Fibroblast of the aortic adventitia (primary cell): ENCODE data around the gene CORIN. TPM values are rescaled to one million over a fixed set of nuclear protein-coding genes. Genes with fewer than 3 reads are reported as not detected.
"Not testable (repeated sequence)": the region's sequence is repeated elsewhere in the genome, so short reads cannot be mapped to it uniquely, and the experiment has no call there.

ENCODE experiments used
- DNase-seq: peaks from one replicate; pipeline ENCODE4 v3.0.0-alpha.2; 2010; ENCODE audit warnings: low read depth
- H3K4me3 ChIP-seq: 2 replicates; pipeline ENCODE4 v1.5.1; 2011; ENCODE audit warnings: low read depth, mild to moderate bottlenecking, control low read depth, low read length, moderate library complexity
- total RNA-seq: library from RNA; depleted of rRNA; stranded (reverse); fragments of >200 nt; gene quantifications from 2 replicates; pipeline ENCODE4 v1.2.3, GENCODE V29; 2012; ENCODE audit warnings: low replicate concordance
- TF ChIP-seq, protein P1 (sequence below): IDR thresholded peaks from 2 replicates; pipeline ENCODE4 v1.5.1; 2011; ENCODE audit warnings: mild to moderate bottlenecking, low read length, control low read depth, inconsistent platforms; ENCODE audit not compliant: insufficient read depth

CORIN gene
- total RNA-seq, 1 donor = under 0.01 TPM

DNA sequence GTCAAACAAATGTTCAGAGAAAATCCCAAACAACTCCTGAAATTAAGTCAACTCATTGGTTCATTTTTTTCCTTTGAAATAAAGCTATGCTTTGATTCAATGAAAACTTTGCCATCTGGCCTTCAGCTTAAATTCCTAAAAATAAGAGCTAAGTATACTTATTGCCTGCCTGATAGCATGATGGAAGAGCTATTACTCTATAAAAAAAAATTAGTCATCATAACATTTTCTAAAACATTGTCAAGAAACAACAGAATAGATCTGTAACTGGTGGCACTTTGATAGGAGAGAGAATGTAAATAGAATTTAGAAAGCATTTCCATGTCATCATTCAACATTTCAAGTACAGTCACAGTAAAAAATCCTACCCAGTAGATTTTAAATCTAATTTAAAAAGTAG, 136.6 kb downstream of the CORIN start:
- DNase-seq = no peak
- no peak overlapping the region for H3K4me3 ChIP-seq
- TF ChIP-seq, protein P1, sequence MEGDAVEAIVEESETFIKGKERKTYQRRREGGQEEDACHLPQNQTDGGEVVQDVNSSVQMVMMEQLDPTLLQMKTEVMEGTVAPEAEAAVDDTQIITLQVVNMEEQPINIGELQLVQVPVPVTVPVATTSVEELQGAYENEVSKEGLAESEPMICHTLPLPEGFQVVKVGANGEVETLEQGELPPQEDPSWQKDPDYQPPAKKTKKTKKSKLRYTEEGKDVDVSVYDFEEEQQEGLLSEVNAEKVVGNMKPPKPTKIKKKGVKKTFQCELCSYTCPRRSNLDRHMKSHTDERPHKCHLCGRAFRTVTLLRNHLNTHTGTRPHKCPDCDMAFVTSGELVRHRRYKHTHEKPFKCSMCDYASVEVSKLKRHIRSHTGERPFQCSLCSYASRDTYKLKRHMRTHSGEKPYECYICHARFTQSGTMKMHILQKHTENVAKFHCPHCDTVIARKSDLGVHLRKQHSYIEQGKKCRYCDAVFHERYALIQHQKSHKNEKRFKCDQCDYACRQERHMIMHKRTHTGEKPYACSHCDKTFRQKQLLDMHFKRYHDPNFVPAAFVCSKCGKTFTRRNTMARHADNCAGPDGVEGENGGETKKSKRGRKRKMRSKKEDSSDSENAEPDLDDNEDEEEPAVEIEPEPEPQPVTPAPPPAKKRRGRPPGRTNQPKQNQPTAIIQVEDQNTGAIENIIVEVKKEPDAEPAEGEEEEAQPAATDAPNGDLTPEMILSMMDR = no peak

DNA sequence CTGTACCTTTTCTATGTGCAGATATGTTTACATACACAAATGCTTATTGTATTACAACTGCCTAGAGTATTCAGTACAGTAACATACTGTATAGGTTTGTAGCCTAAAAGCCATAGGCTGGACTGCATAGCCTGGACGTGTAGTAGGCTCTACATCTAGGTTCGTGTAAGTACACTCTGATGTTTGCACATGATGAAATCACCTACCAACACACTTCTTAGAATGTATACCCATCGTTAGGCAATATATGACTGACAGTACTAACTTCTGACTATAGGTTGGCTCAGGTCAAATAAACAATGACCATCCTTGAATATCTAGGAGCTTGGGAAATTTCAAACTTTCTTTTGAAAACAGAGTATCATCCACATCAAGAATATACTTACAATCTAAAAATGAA, 139.0 kb downstream of the CORIN start:
- TF ChIP-seq, protein P1 = no peak
- DNase-seq = no peak
- H3K4me3 ChIP-seq = no peak overlapping the region

DNA sequence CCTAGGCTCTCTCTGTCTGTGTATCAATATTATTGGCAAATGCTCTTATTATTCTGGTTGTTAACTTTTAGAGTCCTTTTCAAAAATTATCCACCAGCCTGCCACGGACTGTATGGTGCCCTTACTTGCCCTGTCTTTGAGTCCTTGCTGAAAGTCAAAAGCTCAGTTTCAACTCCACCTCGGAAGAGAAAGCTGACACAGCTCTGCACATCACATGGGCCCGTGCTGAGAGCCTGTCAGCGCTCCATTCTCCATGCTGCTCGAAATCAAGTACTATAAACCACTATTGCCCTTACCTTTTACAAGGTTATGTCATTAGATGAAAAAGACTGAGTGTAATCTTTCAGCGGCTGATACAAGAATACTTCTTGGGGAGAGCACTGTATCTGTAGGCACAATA, 141.0 kb downstream of the CORIN start:
- DNase-seq = no peak
- H3K4me3 ChIP-seq = no peak overlapping the region
- TF ChIP-seq, protein P1 = no peak

DNA sequence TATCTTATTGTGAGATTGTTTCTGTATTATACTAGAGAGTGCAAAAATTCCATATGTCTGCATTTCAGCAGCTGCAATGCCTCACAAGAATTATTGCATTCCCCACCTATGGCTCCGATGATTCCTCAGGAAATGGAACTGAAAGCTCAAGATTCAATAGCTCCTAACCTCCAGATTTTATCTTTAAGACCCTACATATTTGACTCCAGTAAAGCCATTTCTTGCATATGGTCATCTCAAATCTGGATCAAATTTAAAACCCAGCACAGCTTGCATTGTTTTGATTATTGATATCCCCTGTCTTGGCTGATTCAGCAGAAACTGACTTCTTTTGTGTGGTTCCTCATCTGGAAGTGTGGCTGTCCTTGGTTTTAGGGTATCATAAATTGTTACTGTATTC, 142.6 kb downstream of the CORIN start:
- DNase-seq = no peak
- TF ChIP-seq, protein P1 = no peak
- H3K4me3 ChIP-seq = no peak overlapping the region

DNA sequence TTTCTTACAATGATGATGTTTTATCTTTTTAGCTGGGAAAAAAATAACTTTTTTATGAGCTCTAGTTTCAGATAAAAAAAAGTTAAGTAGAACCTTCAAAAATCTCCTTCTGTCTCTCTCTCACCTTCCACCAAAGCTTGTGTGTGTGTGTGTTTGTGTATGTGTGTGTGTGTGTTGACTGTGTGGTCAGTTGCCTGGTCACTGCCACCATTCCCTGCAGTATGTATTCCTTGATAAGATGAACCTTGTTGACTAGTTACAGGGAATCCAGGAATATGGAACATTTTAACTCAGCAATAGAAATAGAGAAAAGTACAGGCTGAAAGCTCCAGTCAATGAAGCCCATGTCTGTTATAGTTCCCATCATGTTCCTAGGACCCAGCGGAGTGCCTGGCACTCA, 143.5 kb downstream of the CORIN start:
- no peak for DNase-seq
- TF ChIP-seq, protein P1 = no peak
- no peak overlapping the region for H3K4me3 ChIP-seq

DNA sequence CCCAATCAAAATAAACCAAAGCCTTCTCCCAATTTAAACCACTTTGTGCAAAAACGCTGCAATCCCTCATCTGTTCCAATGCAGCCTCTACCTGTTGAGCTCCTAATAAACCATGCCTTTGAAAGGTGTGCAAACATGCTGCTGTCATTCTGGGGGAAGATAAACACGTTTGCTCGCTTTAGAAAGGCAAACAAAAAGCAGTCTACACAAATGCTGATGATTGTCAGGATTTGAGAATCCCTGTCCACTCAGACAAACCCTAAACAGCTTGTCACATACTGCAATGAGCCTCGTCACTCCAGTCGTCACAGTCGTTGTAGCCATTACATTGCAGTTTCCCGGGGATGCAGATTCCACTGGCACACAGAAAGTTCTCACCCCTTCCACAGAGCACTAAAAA, 145.2 kb downstream of the CORIN start:
- TF ChIP-seq, protein P1 = no peak
- no peak for DNase-seq
- no peak overlapping the region for H3K4me3 ChIP-seq

DNA sequence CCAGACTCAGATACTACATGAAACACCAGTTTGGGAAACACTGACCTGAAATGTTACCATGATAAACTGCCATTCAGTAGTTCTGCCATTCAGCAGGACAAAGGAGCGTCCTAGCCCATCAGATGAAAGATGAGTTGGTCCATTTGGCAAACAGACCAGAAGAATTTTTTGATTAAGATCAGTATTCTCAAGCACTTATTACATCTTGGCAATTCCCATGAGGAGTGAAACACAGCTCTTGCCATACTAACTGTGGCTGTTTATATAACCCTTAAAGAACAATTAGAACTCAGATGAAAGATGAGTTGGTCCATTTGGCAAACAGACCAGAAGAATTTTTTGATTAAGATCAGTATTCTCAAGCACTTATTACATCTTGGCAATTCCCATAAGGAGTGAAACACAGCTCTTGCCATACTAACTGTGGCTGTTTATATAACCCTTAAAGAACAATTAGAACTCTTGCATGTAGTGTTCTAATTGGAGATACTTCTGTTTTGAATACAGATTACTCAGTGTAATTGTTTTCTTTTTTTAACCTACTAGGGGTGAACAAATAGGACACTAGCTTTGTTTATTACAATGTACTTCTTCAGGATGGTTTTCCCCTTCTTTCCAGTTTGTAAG, 146.0 kb downstream of the CORIN start:
- H3K4me3 ChIP-seq, DNase-seq: not testable (repeated sequence)
